ENCODE measurements around the gene CLTCL1. TPM values are rescaled to one million over a fixed set of nuclear protein-coding genes. Genes with fewer than 3 reads are reported as not detected.

CLTCL1 gene
- total and polyA plus RNA-seq, 11 donors = 4.6 to 20.9 (median 10.2) TPM

DNA sequence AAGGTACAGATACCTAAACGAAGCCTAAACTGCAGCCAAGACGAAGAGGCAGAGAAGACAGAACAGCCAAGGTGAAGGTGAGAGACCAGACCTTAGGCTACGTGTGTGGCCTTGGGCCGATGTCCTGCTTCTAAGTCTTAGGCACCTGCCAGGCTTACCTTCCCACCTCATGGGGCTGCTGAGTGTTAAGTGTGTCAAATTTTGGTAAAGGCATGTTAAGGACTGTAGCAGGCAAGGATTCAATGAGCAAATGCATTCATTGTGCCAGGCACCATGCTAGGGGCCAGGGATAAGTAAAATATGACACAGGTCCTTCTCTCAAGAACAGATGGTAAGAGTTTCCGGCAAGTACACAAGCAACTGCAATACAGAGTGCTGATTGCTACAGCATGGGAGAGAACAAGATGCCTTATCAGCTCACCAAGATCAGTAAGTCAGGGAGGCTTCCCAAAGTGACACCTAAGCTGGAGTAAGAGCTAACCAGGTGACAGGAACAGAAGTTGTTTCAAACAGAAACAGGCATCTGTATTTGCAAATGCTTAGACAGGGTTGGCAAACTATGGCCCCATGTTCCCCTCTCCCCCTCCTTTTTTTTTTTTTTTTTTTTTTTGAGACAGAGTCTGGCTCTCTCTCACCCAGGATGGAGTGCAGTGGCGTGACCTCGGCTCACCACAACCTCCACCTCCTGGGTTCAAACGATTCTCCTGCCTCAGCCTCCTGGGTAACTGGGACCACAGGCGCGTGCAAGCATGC, 46.7 kb downstream of the CLTCL1 start:
- peaks cover 0 to 3% (median 0%) of the 10 kb centered on the region in 12 donors for H3K4me1 ChIP-seq
- 88 to 92% (median 90%) methylated on average over 10 of the region's 10 CpGs for WGBS, 4 donors
- H3K4me3 ChIP-seq = no peak overlapping the region
- no peak for DNase-seq
- no peak for TF ChIP-seq POLR2A (IDR thresholded peaks at IDR 0.05)
- TF ChIP-seq, protein P1, sequence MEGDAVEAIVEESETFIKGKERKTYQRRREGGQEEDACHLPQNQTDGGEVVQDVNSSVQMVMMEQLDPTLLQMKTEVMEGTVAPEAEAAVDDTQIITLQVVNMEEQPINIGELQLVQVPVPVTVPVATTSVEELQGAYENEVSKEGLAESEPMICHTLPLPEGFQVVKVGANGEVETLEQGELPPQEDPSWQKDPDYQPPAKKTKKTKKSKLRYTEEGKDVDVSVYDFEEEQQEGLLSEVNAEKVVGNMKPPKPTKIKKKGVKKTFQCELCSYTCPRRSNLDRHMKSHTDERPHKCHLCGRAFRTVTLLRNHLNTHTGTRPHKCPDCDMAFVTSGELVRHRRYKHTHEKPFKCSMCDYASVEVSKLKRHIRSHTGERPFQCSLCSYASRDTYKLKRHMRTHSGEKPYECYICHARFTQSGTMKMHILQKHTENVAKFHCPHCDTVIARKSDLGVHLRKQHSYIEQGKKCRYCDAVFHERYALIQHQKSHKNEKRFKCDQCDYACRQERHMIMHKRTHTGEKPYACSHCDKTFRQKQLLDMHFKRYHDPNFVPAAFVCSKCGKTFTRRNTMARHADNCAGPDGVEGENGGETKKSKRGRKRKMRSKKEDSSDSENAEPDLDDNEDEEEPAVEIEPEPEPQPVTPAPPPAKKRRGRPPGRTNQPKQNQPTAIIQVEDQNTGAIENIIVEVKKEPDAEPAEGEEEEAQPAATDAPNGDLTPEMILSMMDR (IDR thresholded peaks at IDR 0.05) = no peak
- no peaks in the 10 kb centered on the region for H3K9me3 ChIP-seq
- ATAC-seq = no peak
- intact Hi-C loops (cut with DNase I) = no loop called here
- peaks cover 0 to 34% (median 13%) of the 10 kb centered on the region in 9 donors for H3K36me3 ChIP-seq
- no peaks in the 10 kb centered on the region for H3K27me3 ChIP-seq
- no peak overlapping the region for H3K27ac ChIP-seq

DNA sequence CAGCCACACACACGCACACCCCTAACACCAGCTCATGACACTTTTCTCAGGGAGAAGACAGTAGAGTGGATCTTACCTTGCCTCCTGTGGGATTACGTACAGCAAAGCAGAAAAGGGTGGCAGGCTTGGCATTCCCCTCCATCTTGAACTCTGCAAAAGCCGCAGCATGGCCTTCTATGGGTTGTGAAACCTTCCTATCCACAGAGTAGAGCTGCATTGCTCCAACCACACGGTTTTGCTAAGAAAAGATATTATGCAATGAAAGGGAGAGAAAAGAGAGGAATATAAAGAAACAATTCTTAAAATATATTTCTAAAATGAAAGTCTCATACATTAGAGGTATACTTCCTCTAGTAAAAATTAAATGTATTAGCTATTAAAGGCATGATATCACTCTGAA, 48.8 kb downstream of the CLTCL1 start:
- intact Hi-C loops (cut with DNase I) = no loop called here
- no peak overlapping the region for H3K4me3 ChIP-seq
- no peaks in the 10 kb centered on the region for H3K9me3 ChIP-seq
- no peak for ATAC-seq
- TF ChIP-seq, protein P1 (IDR thresholded peaks at IDR 0.05) = no peak
- TF ChIP-seq POLR2A (IDR thresholded peaks at IDR 0.05) = no peak
- no peaks in the 10 kb centered on the region for H3K27me3 ChIP-seq
- 86 to 94% (median 91%) methylated on average over 4 of the region's 4 CpGs for WGBS, 4 donors
- no peak for DNase-seq
- peaks cover 0 to 26% (median 10%) of the 10 kb centered on the region in 9 donors for H3K36me3 ChIP-seq
- peaks cover 0 to 11% (median 4%) of the 10 kb centered on the region in 12 donors for H3K4me1 ChIP-seq
- H3K27ac ChIP-seq = no peak overlapping the region

DNA sequence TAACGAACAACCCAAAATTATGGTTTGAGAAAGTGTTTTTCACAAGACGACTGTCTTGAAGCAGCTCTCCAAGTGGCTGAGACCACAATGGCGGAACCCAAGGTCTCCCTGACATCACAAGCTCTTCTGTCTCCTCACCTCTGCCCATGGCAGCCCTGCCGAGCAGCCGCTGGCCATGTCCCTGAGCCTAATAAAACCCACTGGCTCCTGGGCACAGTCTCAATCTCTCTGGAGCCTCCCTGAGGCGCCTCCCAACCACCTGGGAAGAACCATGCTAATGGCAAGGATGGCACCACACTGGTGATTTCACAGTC, 50.0 kb downstream of the CLTCL1 start:
- no peak for ATAC-seq
- intact Hi-C loops (cut with DNase I) = no loop called here
- DNase-seq = no peak
- Histone ChIP-seq H3K9me3 (no peaks in the 10 kb centered on the region), H3K4me1 (peaks cover 0 to 11% (median 4%) of the 10 kb centered on the region in 12 donors), H3K27me3 (no peaks in the 10 kb centered on the region), H3K4me3 (no peak overlapping the region), H3K27ac (no peak overlapping the region), H3K36me3 (peaks cover 0 to 31% (median 14%) of the 10 kb centered on the region in 9 donors)
- 93 to 97% (median 95%) methylated on average over 6 of the region's 6 CpGs for WGBS, 4 donors
- TF ChIP-seq POLR2A (IDR thresholded peaks at IDR 0.05) = no peak
- TF ChIP-seq, protein P1 (IDR thresholded peaks at IDR 0.05) = no peak

DNA sequence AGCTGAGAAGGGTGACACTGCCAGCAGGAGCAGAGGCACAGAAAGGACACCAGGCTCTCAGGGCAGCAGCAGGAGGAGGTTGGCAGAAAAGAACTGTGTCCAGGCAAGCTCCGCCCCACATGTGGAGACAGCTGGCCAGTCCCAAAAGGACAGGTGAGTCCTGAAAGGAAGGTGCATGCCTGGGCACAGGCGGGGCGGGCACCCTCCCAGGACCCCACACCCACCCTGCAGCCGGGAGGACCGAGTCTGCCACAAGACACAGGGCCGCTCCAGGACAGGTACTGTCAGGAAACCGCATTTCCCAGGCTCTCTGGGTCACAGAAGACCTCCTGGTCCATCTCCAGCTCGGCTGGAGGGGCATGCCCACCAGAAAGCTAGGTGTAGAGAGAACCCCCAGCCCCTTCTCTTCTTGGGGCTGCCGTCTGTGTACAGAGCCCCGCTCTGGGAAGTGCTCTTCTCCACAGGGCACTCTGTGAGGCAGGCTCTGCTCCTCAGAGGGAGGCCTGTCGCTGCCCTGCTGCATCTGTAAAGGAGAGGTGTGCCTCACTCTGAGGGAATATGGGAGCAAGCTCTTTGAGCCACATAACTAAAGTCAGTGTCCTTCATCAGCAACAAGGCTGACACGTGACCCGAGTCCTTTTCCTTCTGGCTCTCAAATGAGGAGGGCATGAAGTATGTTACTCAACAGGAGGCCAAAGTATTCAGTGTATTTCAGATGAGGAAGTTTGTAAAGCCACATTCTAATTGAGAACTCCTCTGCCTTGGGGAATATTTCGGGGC, 50.5 kb downstream of the CLTCL1 start:
- intact Hi-C loops (cut with DNase I) = no loop called here
- H3K9me3 ChIP-seq = no peaks in the 10 kb centered on the region
- TF ChIP-seq, protein P1 (IDR thresholded peaks at IDR 0.05) = no peak
- TF ChIP-seq POLR2A (IDR thresholded peaks at IDR 0.05) = no peak
- H3K36me3 ChIP-seq = peaks cover 0 to 36% (median 14%) of the 10 kb centered on the region in 9 donors
- no peak overlapping the region for H3K27ac ChIP-seq
- ATAC-seq (peak in 2 of 4 donors; percentile 20 to 50), DNase-seq (no peak)
- 87 to 96% (median 93%) methylated on average over 10 to 14 of the region's 14 CpGs for WGBS, 4 donors
- no peaks in the 10 kb centered on the region for H3K27me3 ChIP-seq
- no peak overlapping the region for H3K4me3 ChIP-seq
- H3K4me1 ChIP-seq = peaks cover 0 to 11% (median 4%) of the 10 kb centered on the region in 12 donors

Measured in heart left ventricle (tissue), 16 donors.